Measurements from ENCODE around the gene MPPE1. TPM values are rescaled to one million over a fixed set of nuclear protein-coding genes. Genes with fewer than 3 reads are reported as not detected.

The MPPE1 gene
- total RNA-seq, 4 donors from 2014 or later: 10.9 to 30.2 (median 24.4) TPM

GRCh38 chr18:11905613-11906012 is 2.5 kb downstream of the MPPE1 start:
- Histone ChIP-seq H3K27ac (replicated peaks in 1 of 4) (no peak overlapping the region), H3K9me3 (no peaks in the 10 kb centered on the region), H3K4me3 (no peak overlapping the region), H3K27me3 (no peaks in the 10 kb centered on the region), H3K4me1 (peaks cover 18 to 23% (median 22%) of the 10 kb centered on the region in 4 donors), H3K36me3 (peaks cover 0 to 40% (median 26%) of the 10 kb centered on the region in 4 donors)
- no peak for TF ChIP-seq POLR2AphosphoS5 (IDR thresholded peaks at IDR 0.05)
- no peak for TF ChIP-seq POLR2A (IDR thresholded peaks at IDR 0.05; ENCODE audit: low read depth)
- TF ChIP-seq EP300 (IDR thresholded peaks at IDR 0.05): no peak
- no peak for TF ChIP-seq CTCF (IDR thresholded peaks at IDR 0.05)
- 87% methylated on average over 4 of the region's 4 CpGs for WGBS
- intact Hi-C loops (cut with DNase I): loop anchor here (5.0 kb wide), 1 partner anchor 53 kb away; the partner anchor contains the start of gene CHMP1B
- DNase-seq (ENCODE audit: extremely low spot score): no peak

DNA sequence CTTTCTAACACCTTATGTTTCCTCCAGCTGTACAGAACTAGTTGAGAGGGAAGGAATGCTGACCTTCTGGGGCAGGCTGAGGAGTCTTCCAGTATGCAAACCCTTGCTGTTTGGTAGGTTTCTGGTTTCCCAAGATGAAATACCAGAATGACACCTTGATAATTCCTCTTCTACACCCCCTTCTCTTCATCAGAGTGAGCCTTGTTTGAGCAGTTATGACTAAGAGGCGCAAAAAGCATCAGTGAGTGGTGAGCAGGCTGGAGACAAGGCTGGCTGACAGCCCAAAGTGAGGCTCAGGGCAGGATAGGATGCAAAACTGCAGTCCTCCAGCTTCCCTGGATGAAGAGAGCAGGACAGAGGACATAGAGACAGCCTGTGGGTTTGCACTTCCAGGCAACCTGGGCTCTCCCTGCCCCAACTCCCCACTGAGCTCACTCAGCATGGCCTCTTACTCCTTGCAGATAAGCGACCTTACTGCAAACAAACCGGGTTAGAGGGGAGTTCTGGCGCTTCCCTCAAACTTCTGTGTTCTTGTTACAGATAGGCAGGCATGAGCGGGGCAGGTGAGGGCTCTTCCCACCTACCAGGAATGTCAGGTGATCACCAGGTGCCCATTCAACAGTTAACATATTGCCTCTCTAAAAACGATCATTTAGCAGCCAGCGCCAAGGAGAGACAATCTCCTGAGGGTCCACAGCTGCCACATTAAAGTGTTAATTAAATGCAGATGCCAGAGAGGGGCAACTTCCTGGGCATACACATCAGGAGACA is 5.4 kb downstream of the MPPE1 start:
- no peaks in the 10 kb centered on the region for H3K9me3 ChIP-seq
- H3K27ac ChIP-seq (replicated peaks in 1 of 4): no peak overlapping the region
- H3K4me1 ChIP-seq: peaks cover 8 to 12% (median 11%) of the 10 kb centered on the region in 4 donors
- intact Hi-C loops (cut with DNase I): no loop called here
- H3K27me3 ChIP-seq: no peaks in the 10 kb centered on the region
- TF ChIP-seq CTCF (IDR thresholded peaks at IDR 0.05): no peak
- TF ChIP-seq POLR2A (IDR thresholded peaks at IDR 0.05; ENCODE audit: low read depth): no peak
- no peak for TF ChIP-seq EP300 (IDR thresholded peaks at IDR 0.05)
- no peak for TF ChIP-seq POLR2AphosphoS5 (IDR thresholded peaks at IDR 0.05)
- WGBS: 63% methylated on average over 7 of the region's 7 CpGs
- no peak overlapping the region for H3K4me3 ChIP-seq
- H3K36me3 ChIP-seq: peaks cover 10 to 53% (median 34%) of the 10 kb centered on the region in 4 donors
- DNase-seq (ENCODE audit: extremely low spot score): no peak

DNA sequence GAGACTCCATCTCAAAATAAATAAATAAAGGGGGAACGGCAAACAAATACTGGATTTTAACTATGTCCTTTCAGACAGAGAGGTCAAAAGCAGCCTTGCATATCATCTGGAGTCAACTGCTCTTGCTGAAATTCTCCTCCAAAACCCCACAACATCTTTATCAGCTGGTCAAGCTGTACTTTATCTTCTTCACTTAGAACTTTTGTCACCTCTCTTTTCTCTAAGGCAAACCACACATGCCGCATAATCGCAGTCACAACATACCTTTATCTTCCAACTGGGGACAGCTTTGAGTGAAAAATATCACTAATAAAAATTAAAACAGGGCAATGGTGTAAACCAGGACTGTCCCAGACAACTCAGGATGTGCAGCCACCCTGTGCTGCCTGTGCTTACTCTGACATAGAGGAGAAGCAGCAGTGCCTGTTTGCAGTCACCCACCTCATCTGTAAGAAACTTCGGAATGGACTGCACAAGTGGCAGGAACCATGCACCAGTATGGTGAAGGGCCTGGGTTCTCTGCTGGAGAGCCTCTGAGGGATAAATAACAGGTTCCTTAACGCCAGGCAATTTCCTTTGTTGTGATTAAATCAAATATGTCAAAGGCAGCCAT is 6.2 kb downstream of the MPPE1 start:
- Histone ChIP-seq H3K27me3 (no peaks in the 10 kb centered on the region), H3K4me1 (peaks cover under 1 to 6% (median 3%) of the 10 kb centered on the region in 4 donors), H3K27ac (replicated peaks in 1 of 4) (no peak overlapping the region), H3K9me3 (no peaks in the 10 kb centered on the region), H3K36me3 (peaks cover 10 to 53% (median 37%) of the 10 kb centered on the region in 4 donors), H3K4me3 (no peak overlapping the region)
- no peak for TF ChIP-seq POLR2AphosphoS5 (IDR thresholded peaks at IDR 0.05)
- TF ChIP-seq CTCF (IDR thresholded peaks at IDR 0.05): no peak
- no peak for TF ChIP-seq EP300 (IDR thresholded peaks at IDR 0.05)
- no peak for TF ChIP-seq POLR2A (IDR thresholded peaks at IDR 0.05; ENCODE audit: low read depth)
- intact Hi-C loops (cut with DNase I): no loop called here
- WGBS: 86% methylated on average over 5 of the region's 5 CpGs
- no peak for DNase-seq (ENCODE audit: extremely low spot score)

- H3K36me3 ChIP-seq: peaks cover 19 to 52% (median 41%) of the 10 kb centered on the region in 4 donors
- no peak for DNase-seq (ENCODE audit: extremely low spot score)
- H3K9me3 ChIP-seq: no peaks in the 10 kb centered on the region
- TF ChIP-seq POLR2AphosphoS5 (IDR thresholded peaks at IDR 0.05): no peak
- no peak for TF ChIP-seq CTCF (IDR thresholded peaks at IDR 0.05)
- TF ChIP-seq POLR2A (IDR thresholded peaks at IDR 0.05; ENCODE audit: low read depth): no peak
- no peak for TF ChIP-seq EP300 (IDR thresholded peaks at IDR 0.05)
- no peak overlapping the region for H3K27ac ChIP-seq (replicated peaks in 1 of 4)
- intact Hi-C loops (cut with DNase I): no loop called here
- H3K27me3 ChIP-seq: no peaks in the 10 kb centered on the region
- no peaks in the 10 kb centered on the region for H3K4me1 ChIP-seq
- H3K4me3 ChIP-seq: no peak overlapping the region
- 83% methylated on average over 3 of the region's 3 CpGs for WGBS
These were observed 9.1 kb downstream of the MPPE1 start for GRCh38 chr18:11899063-11899462.

Measured in esophagus muscularis mucosa (tissue), 4 donors.